T-cell (primary cell): ENCODE data around the gene VARS2. TPM values are rescaled to one million over a fixed set of nuclear protein-coding genes. Genes with fewer than 3 reads are reported as not detected.
"Not testable (repeated sequence)": the region's sequence is repeated elsewhere in the genome, so short reads cannot be mapped to it uniquely, and the experiment has no call there.

Experiments used
- ATAC-seq, 4 experiments: fragments of 200-7000 bp in 3 of 4; fragments of 150-1000 bp in 1 of 4; cut with Tn5 transposase; replicated peaks in 1 of 4; 1 replicate in 3 of 4; 2 replicates in 1 of 4; pipeline ENCODE4 v1.10.0; 2021; ENCODE audit warnings: moderate library complexity in 3 of 4, mild to moderate bottlenecking in 2 of 4, moderate number of reproducible peaks in 1 of 4
- CTCF ChIA-PET, 2 donors: fragments of 300-600 bp; sonication (Branson Sonifier 250); formaldehyde crosslinking; loops; one replicate each; lab custom pipeline; 2022; ENCODE audit warnings: antibody characterized with exemption in 2 of 2; lab: Charles Lee
- POLR2A ChIA-PET, 2 donors: fragments of 300-600 bp; sonication (Branson Sonifier 250); formaldehyde crosslinking; loops; one replicate each; lab custom pipeline; 2022; ENCODE audit warnings: antibody characterized with exemption in 2 of 2; lab: Charles Lee
- DNase-seq, 35 experiments: peaks; one replicate each; pipeline versions ENCODE4 v3.0.0 to v3.0.0-alpha.2; 2013 to 2023
- H3K27ac ChIP-seq: one replicate; pipeline ENCODE4 v1.5.1; 2013; ENCODE audit warnings: low read length
- H3K27me3 ChIP-seq, 2 experiments: replicated peaks in 1 of 2; 1 replicate in 1 of 2; 2 replicates in 1 of 2; pipeline versions ENCODE4 v1.6.1 to v1.7.0; 2013; ENCODE audit warnings: low read length in 1 of 2, mixed read lengths in 1 of 2; ENCODE audit not compliant: control insufficient read depth in 2 of 2, insufficient read depth in 2 of 2; ENCODE audit errors: extremely low read depth in 1 of 2
- H3K36me3 ChIP-seq, 2 donors: 1 replicate in 1 of 2; 2 replicates in 1 of 2; pipeline versions ENCODE4 v1.6.1 to v1.7.0; 2013; ENCODE audit warnings: low read length in 1 of 2; ENCODE audit not compliant: control insufficient read depth in 2 of 2, insufficient read depth in 1 of 2; ENCODE audit errors: extremely low read depth in 1 of 2
- H3K4me1 ChIP-seq, 2 experiments: 1 replicate in 1 of 2; 2 replicates in 1 of 2; pipeline versions ENCODE4 v1.6.1 to v1.7.0; 2013; ENCODE audit warnings: low read length in 2 of 2, mixed read lengths in 1 of 2; ENCODE audit not compliant: insufficient read depth in 2 of 2, control insufficient read depth in 1 of 2; ENCODE audit errors: extremely low read depth in 1 of 2
- H3K4me3 ChIP-seq, 2 donors: 1 replicate in 1 of 2; 2 replicates in 1 of 2; pipeline versions ENCODE4 v1.5.1 to v1.7.0; 2013; ENCODE audit warnings: mild to moderate bottlenecking in 2 of 2, low read length in 1 of 2, moderate library complexity in 1 of 2; ENCODE audit not compliant: control insufficient read depth in 1 of 2; ENCODE audit errors: extremely low read depth in 1 of 2
- H3K9me3 ChIP-seq: 2 replicates; pipeline ENCODE4 v1.7.0; 2013
- H3K27ac Mint-ChIP-seq, 2 donors: one replicate each; pipeline ENCODE4 v1.8.0; 2020 to 2021; ENCODE audit warnings: mild to moderate bottlenecking in 2 of 2, mixed read lengths in 2 of 2
- H3K27me3 Mint-ChIP-seq, 2 donors: one replicate each; pipeline ENCODE4 v1.8.0; 2021 to 2022; ENCODE audit warnings: mixed read lengths in 2 of 2
- H3K36me3 Mint-ChIP-seq: one replicate; pipeline ENCODE4 v1.8.0; 2021; ENCODE audit warnings: mixed read lengths
- H3K4me1 Mint-ChIP-seq, 3 donors: one replicate each; pipeline ENCODE4 v1.8.0; 2020 to 2022; ENCODE audit warnings: mixed read lengths in 3 of 3, mild to moderate bottlenecking in 1 of 3
- H3K4me3 Mint-ChIP-seq, 3 donors: one replicate each; pipeline ENCODE4 v1.8.0; 2020 to 2022; ENCODE audit warnings: mild to moderate bottlenecking in 3 of 3, mixed read lengths in 3 of 3, moderate library complexity in 3 of 3
- H3K9me3 Mint-ChIP-seq, 3 donors: one replicate each; pipeline ENCODE4 v1.8.0; 2020 to 2022; ENCODE audit warnings: mixed read lengths in 3 of 3
- WGBS: methylation state at CpG from one replicate; pipeline ENCODE4 v1.1.5; 2013; ENCODE audit warnings: missing lambda C conversion rate; ENCODE audit not compliant: insufficient coverage; 5-methylcytosine and 5-hydroxymethylcytosine counted together
- total RNA-seq, 35 experiments: library from RNA in 6 of 35; stranded (reverse) in 6 of 35; fragments of 120-200 nt in 1 of 35; gene quantifications; one replicate each; pipeline versions ENCODE4 v1.2.1 to v1.2.4 and lab custom pipeline; 2013 to 2026

The VARS2 gene
- total RNA-seq, 5 donors from 2014 or later (not counting 1 experiment from before 2014, with no cell fraction given) = 25.1 to 55.2 (median 40.9) TPM

GRCh38 chr6:30873795-30874194, 40.2 kb upstream of the VARS2 start:
- peaks cover 0 to 14% of the 10 kb centered on the region in 2 experiments for H3K4me1 ChIP-seq
- Mint-ChIP-seq H3K36me3 (peaks cover 10% of the 10 kb centered on the region), H3K9me3 (peaks cover 7 to 34% (median 16%) of the 10 kb centered on the region in 3 donors), H3K4me1 (peaks cover 21 to 42% (median 34%) of the 10 kb centered on the region in 3 donors)
- H3K4me3 Mint-ChIP-seq, DNase-seq, CTCF ChIA-PET, H3K27ac ChIP-seq, POLR2A ChIA-PET, H3K9me3 ChIP-seq, H3K27ac Mint-ChIP-seq, H3K27me3 Mint-ChIP-seq, H3K36me3 ChIP-seq, H3K4me3 ChIP-seq, H3K27me3 ChIP-seq, ATAC-seq: not testable (repeated sequence)
- WGBS = no CpG with 5 or more reads among the region's 3 CpGs

- H3K27ac ChIP-seq = no peak overlapping the region
- H3K4me3 ChIP-seq = no peak overlapping the region
- Mint-ChIP-seq H3K4me1 (peaks cover 21 to 42% (median 38%) of the 10 kb centered on the region in 3 donors), H3K4me3 (no peak overlapping the region), H3K27me3 (no peaks in the 10 kb centered on the region), H3K27ac (no peak overlapping the region), H3K9me3 (peaks cover 7 to 24% (median 10%) of the 10 kb centered on the region in 3 donors), H3K36me3 (peaks cover 10% of the 10 kb centered on the region)
- H3K27me3 ChIP-seq = no peaks in the 10 kb centered on the region
- DNase-seq = no peak
- H3K4me1 ChIP-seq = peaks cover 0 to 14% of the 10 kb centered on the region in 2 experiments
- ChIA-PET POLR2A (no interaction called here), CTCF (no interaction called here)
- no peak for ATAC-seq
- 93% methylated on average over 10 of the region's 18 CpGs for WGBS
- H3K36me3 ChIP-seq = no peaks in the 10 kb centered on the region
- H3K9me3 ChIP-seq = peaks cover 4% of the 10 kb centered on the region
Observed at GRCh38 chr6:30875244-30876038, 38.6 kb upstream of the VARS2 start.

GRCh38 chr6:30876039-30876730, 37.9 kb upstream of the VARS2 start:
- ATAC-seq (no peak), DNase-seq (no peak)
- POLR2A ChIA-PET = no interaction called here
- Histone ChIP-seq H3K4me1 (peaks cover 0 to 14% of the 10 kb centered on the region in 2 experiments), H3K4me3 (no peak overlapping the region), H3K9me3 (peaks cover 4% of the 10 kb centered on the region), H3K36me3 (no peaks in the 10 kb centered on the region), H3K27me3 (no peaks in the 10 kb centered on the region), H3K27ac (no peak overlapping the region)
- H3K27me3 Mint-ChIP-seq = no peaks in the 10 kb centered on the region
- CTCF ChIA-PET = no interaction called here
- H3K4me3 Mint-ChIP-seq = peak overlapping the region in 1 of 3 donors; percentile 79
- H3K9me3 Mint-ChIP-seq = peaks cover 7 to 18% (median 7%) of the 10 kb centered on the region in 3 donors
- peaks cover 13 to 35% (median 30%) of the 10 kb centered on the region in 3 donors for H3K4me1 Mint-ChIP-seq
- H3K27ac Mint-ChIP-seq = no peak overlapping the region
- peaks cover 6% of the 10 kb centered on the region for H3K36me3 Mint-ChIP-seq
- 100% methylated on average over 1 of the region's 4 CpGs for WGBS

- peaks cover 0 to 5% (median 0%) of the 10 kb centered on the region in 3 donors for H3K9me3 Mint-ChIP-seq
- ChIA-PET POLR2A (no interaction called here), CTCF (interaction anchor here in 1 of 2 donors (0.8 to 2.0 kb wide), 2 partner anchors 10 to 49 kb away, joined by 3 to 5 read pairs; no protein-coding TSS in a partner anchor)
- DNase-seq = peak in 34 of 35 experiments; percentile 26 to 85 (median 64)
- H3K9me3 ChIP-seq = no peaks in the 10 kb centered on the region
- 32% methylated on average over 5 of the region's 15 CpGs for WGBS
- H3K4me1 ChIP-seq = peaks cover 0 to 17% of the 10 kb centered on the region in 2 experiments
- no peaks in the 10 kb centered on the region for H3K27me3 ChIP-seq
- peak overlapping the region; percentile 88 to 90 for H3K27ac Mint-ChIP-seq
- no peaks in the 10 kb centered on the region for H3K36me3 Mint-ChIP-seq
- peak overlapping the region; percentile 20 for H3K27ac ChIP-seq
- H3K4me1 Mint-ChIP-seq = peaks cover 9 to 30% (median 25%) of the 10 kb centered on the region in 3 donors
- H3K36me3 ChIP-seq = no peaks in the 10 kb centered on the region
- ATAC-seq = peak; percentile 81 to 87 (median 82)
- H3K4me3 Mint-ChIP-seq = peak overlapping the region; percentile 69 to 79 (median 78)
- peak overlapping the region; percentile 13 to 35 for H3K4me3 ChIP-seq
- H3K27me3 Mint-ChIP-seq = no peaks in the 10 kb centered on the region
Observed at GRCh38 chr6:30877419-30878262, 36.4 kb upstream of the VARS2 start.

GRCh38 chr6:30879684-30880427, 34.2 kb upstream of the VARS2 start:
- peaks cover 18 to 37% (median 36%) of the 10 kb centered on the region in 3 donors for H3K4me1 Mint-ChIP-seq
- POLR2A ChIA-PET = no interaction called here
- ATAC-seq (no peak), DNase-seq (no peak)
- peaks cover 7 to 33% of the 10 kb centered on the region in 2 experiments for H3K4me1 ChIP-seq
- H3K27me3 Mint-ChIP-seq = no peaks in the 10 kb centered on the region
- H3K27ac Mint-ChIP-seq = peak overlapping the region; percentile 64 to 74
- H3K9me3 ChIP-seq = no peaks in the 10 kb centered on the region
- H3K4me3 Mint-ChIP-seq = no peak overlapping the region
- H3K36me3 Mint-ChIP-seq = no peaks in the 10 kb centered on the region
- CTCF ChIA-PET = interaction anchor here in 1 of 2 donors (1.1 to 2.0 kb wide), 2 partner anchors 28 to 51 kb away, joined by 3 to 5 read pairs; partner anchors contain the start of gene GTF2H4
- no peak overlapping the region for H3K27ac ChIP-seq
- H3K9me3 Mint-ChIP-seq = no peaks in the 10 kb centered on the region
- no peaks in the 10 kb centered on the region for H3K36me3 ChIP-seq
- H3K4me3 ChIP-seq = no peak overlapping the region
- WGBS = 98% methylated on average over 6 of the region's 8 CpGs
- H3K27me3 ChIP-seq = peaks cover 0 to 5% of the 10 kb centered on the region in 2 experiments
